ENCODE results near the gene AHI1.
"Not testable (repeated sequence)": the region's sequence is repeated elsewhere in the genome, so short reads cannot be mapped to it uniquely, and the experiment has no call there.

AHI1 gene

DNA sequence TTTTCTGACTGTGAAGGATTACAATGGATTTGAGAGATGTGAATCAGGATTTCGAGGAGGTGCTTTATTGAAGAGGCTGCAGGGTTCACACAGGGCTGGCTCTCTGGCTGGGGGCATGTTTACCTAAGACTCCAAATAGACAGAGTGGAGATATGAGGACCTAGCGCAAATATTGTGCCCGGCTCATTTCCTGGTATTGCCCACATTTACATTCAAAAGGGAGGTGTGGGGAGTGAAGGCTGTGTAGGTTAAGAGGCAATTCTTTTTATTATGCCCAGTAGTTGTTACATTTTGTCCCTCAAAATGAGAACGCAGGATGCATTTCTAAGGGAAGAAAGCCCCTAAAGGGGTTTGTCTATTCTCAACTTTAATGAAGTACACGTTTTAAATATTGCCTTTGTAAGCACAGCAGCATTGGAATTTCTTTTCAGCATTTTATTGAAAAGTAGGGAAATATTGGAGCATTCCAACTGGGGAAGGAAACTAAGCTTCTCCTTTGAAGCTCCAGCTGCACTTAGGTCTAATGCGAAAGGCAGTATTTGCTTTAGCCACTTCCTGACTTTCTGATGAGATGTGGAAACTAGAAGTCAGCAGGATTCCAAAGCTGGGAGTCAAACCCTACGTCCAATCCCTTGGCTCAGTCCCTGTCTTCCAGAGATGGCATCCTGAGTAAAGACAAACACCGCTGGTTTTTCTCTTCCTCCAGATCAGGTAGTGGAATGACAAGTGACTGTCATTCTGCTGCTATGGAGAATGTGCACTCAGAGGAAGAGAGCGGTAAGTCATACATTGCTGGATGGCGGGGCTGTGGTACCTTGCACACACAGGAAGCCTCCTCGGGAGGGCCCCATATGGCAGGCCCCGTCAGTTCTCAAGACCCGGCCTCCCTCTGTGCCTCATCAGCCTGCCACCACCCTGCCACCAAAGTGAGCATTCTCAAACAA lies 245.8 kb downstream of the AHI1 start:
- DNase-seq = no peak

DNA sequence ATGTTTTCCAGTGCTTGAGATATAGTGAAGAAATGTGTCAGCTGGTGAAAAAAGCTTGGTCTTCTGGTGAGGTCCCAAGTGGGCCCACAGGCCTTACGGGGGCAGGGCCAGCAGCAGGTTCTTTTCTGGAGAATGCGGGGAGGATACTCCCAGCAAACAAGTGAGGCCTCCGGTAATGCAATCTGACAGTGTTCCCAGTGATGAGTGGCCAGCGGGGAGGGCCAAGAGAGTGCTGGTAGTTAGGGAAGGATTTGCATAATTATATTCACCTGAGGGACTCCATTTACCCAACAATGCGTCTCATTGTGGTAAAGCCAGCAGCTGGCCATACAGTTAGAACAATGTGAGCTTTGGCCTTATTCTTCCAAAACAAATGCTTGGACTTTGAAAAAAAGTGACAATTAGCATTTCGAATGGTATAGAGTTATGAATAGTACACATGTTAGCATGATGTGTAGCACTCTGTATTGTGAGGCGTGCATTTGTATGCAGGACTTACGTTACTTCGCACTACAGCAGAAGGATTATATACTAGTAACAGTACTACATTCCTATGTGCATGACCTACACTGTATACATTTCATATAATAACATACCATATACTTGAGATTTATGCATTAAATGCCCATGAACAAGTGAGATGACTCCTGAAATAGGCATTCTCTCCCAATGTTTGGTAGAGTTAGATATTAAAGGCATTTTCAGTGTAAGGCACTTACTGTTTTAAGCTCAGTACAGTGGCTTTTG lies 246.6 kb downstream of the AHI1 start:
- no peak for DNase-seq

DNA sequence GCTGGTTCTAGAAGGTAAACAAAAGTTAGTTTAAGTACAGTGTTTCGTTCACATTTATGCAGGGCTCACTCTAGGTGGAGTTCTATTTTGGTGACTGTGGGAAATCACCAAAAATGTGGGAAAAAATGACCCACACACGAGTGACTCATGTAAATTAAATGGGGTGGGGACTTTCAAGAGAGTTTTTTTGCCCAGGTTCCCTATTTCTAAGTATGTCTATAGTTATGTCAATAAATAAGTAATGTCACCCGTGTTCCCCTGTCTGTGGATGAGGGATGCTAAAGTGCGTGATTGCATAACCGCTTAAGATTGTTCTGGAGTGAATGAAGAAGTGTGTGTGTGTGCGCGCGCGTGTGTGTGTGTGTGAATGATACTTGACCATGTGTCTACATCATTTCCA lies 247.3 kb downstream of the AHI1 start:
- no peak for DNase-seq

DNA sequence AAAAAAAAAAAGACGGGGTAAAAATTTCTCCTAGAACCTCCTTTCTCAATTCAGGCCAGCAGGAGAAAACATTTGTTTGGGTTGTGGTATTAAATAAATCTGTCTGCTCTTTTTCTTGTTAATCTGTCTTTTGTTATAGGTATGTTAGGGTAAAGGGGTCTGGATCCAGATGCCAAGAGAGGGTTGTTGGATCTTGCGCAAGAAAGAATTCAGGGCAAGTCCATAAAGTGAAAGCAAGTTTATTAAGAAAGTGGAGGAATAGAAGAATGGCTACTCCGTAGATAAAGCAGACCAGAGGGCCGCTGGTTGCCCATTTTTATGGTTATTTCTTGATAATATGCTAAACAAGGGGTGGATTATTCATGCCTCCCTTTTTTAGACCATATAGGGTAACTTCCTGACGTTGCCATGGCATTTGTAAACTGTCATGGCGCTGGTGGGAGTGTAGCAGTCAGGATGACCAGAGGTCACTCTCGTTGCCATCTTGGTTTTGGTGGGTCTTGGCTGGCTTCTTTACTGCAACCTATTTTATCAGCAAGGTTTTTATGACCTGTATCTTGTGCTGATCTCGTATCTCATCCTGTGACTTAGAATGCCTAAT lies 251.0 kb downstream of the AHI1 start:
- DNase-seq = not testable (repeated sequence)

DNA sequence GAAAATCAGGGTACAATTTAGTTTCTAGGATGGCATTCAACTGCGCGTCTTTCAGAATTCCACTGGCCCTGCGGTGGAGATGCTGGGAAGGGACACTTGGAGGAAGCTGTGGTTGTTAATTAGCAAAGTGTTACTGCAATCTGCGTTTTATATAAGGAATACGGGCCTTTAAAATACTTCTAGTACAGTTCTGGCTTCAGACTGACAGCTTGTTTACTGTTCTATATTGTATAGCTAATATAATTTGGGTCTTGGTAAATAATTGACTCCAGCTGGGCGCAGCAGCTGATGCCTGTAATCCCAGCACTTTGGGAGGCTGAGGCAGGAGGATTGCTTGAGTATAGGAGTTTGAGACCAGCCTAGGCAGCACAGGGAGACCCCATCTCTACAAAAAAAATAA lies 252.7 kb downstream of the AHI1 start:
- no peak for DNase-seq

DNA sequence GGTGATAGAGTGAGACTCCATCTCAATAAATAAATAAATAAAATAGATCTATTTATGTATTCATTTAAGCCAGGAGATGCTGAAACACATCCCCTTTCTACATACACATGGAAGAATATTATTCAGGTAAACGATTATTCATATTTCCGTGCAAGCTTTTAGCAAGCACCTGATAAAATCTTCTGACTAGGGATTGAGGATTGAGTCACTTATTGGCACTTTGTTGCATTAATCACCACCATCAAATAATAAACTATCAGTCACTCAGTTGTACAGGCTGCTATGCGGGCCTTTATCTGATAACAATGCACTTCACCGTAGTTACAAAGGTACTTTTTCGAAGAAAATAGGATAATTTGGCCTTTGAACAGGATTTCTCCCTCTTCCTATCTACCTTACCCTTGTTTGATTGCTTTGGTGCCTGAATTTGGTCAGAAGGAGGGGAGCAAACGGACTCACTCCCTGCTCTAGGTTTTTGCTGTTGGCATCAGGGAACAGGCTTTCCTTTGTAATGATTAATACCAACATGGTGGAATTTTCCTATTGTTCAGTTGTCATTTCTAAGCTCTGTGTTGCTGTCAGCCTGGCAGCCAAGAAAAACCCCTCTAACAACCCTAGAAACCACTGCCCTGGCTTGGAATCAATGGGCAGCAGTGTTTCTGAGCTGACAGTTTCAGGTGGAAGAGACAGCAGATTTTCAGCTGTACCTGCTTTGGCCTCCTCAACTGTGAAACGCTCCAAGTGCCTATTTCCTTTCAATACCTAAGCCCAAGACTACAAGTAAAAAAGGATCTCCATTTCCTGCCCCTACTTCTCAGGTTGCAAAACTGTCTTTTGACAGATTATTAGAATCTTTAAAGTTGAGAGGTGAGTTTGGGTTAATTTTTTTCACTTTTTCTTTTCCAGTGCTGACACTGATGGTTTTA lies 253.4 kb downstream of the AHI1 start:
- DNase-seq = no peak

DNA sequence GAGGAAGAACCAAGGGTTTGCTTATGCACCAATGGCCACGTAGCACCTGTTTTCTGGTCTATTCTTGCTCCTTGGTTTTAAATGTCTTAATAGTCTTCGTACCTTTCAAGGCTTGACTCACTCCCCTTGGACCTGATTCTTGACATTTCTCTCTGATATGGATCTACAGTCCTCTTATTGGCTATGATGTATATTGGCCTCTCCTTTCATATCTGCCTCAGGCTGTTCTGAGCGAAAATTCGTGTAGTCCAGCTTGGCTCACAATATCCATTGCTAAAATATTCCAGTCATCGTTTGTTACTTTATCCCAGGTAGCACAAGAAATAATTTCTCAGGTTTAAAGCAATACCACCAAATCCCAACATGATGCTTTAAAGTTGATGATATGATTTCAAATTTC lies 256.8 kb downstream of the AHI1 start:
- DNase-seq = no peak

DNA sequence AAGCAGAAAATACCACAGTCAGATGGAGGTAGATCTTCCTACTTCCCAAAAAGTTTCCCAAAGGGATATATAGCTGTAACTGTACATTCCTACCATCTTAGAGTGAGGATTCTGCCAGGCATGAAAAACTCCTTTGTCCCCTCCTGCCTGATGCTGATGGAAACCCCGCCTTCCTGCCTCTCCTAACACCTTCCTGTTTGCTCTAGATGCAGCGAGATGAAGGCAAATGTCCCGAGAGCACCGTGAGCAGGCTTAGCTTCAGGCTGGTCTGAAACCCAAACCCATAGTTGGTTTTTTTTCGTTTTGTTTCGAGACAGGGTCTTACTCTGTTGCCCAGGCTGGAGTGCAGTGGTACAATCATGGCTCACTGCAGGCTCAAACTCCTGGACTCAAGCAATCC lies 260.8 kb downstream of the AHI1 start:
- no peak for DNase-seq

DNA sequence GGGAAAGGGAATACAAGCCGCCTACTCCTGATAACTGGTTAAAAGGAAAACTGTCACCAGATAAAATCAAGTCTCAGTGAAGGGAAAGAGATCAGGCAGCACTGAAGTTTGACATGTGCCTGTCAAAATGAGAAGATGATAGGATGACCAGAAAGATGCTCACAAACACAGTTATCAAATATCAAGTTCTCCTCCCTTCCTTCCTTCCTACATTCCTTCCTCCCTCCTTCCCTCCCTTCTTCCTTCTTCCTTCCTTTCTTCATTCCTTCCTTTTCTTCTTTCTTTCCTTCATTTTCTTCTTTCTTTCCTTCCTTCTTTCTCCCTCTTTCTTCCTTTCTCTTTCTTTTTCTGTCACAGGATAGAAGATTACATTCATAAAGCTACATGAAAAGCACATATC lies 261.2 kb downstream of the AHI1 start:
- no peak for DNase-seq

DNA sequence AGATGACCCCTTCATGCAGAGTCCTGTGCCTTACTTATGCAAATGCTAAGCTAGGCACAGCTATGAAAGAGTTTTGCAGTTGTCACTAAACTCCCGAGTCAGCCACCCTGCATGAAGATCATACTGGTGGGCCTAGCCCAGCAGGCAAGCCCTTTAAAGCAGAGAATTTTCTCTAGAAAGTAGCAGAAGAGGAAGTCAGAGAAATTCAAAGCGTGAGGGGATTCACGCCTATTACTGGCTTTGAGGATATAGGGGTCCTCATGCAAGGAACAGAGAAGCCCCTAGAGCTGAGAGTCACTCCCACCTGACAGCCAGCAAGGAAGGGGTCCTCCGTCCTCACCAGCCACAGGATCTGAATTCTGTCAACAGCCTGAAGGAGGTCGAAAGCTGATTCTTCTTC lies 261.8 kb downstream of the AHI1 start:
- DNase-seq = no peak

DNA sequence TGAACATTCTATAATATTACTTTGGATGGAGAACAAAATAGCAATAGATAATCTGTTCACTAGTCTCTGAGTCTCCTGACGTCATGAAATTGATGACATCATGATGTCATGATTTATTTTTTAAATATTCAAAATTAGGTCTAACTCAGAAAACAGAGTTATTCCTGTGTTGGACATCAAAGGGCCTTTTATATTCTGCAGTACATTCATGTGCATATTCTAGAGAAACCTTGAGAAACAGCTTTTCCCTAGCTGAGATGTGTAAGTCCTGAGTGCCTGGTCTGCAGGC lies 263.1 kb downstream of the AHI1 start:
- DNase-seq = no peak

DNA sequence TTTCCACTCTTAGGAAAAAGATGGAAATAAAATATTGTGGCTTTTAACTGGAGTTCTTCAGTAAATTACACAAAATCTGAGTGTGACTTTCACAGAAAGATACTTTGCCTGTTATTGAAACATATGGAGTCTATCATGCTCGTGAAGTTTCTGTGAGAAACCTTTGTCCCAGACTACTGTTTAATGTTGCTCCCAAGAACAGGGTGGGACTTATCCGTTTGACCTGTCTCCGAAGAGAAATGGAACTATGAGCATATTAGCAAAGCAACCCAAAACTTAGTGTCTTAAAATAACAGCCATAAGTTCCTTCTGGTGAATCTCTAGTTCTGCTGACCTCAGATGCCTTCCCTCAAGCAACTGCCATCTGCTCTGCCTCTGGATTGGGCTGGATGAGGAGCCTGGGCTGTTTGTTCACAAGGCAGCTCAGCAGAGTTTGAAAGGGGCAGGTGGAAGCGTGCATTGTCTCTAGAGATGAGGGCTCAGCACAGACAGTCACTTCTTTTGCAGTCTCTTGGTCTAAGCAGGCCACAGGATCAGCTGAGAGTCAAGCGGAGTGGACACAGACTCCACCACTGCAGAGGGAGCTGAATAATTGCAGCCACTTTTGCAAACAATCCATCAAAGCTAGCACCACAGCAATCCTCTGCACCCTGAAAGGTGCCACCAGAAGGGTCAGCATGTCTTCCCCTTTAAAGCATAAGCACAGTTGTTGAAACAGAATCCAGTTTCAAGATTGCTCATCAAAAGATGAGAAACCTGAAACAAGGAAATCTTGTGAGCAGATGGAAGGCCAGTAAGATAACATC lies 263.7 kb downstream of the AHI1 start:
- no peak for DNase-seq
